Measurements from ENCODE around the gene CAMK1G.

CAMK1G gene

GRCh38 chr1:209570743-209571142 lies 12.8 kb upstream of the CAMK1G start:
- in situ Hi-C loops (cut with HindIII; ENCODE audit: low pct_unique_long_range_greater_than_20kb, low sequenced_read_pairs) = no loop called here
- TF ChIP-seq JUND (IDR thresholded peaks at IDR 0.05; ENCODE audit: low read depth) = no peak
- DNase-seq (ENCODE audit: low read depth in 1 of 2, low spot score in 1 of 2) = no peak

GRCh38 chr1:209576392-209577197 lies 6.9 kb upstream of the CAMK1G start:
- in situ Hi-C loops (cut with HindIII; ENCODE audit: low pct_unique_long_range_greater_than_20kb, low sequenced_read_pairs) = no loop called here
- peak; percentile 86 to 89 for DNase-seq (ENCODE audit: low read depth in 1 of 2, low spot score in 1 of 2)
- TF ChIP-seq JUND (IDR thresholded peaks at IDR 0.05; ENCODE audit: low read depth) = no peak

GRCh38 chr1:209577346-209577745 lies 6.2 kb upstream of the CAMK1G start:
- TF ChIP-seq JUND (IDR thresholded peaks at IDR 0.05; ENCODE audit: low read depth) = no peak
- no peak for DNase-seq (ENCODE audit: low read depth in 1 of 2, low spot score in 1 of 2)
- in situ Hi-C loops (cut with HindIII; ENCODE audit: low pct_unique_long_range_greater_than_20kb, low sequenced_read_pairs) = no loop called here

DNA sequence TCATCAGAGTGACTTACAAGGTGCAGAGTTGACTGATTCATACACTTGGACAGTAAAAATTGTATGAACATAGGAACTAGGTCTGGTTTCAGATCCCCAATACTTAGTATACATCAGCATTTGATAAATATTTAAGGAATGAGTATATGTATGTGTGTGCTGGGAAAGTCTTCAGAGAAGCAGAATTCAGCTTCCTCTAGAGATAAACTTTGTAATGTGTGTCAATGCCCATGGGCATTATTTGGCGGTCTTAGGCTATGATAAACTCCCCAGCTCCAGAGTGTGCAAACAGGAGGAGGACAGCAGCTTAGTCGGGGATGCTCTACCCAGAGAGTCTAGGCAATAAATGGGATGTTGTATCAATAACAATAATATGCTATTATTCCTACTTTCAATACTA lies 2.9 kb upstream of the CAMK1G start:
- no peak for DNase-seq (ENCODE audit: low read depth in 1 of 2, low spot score in 1 of 2)
- TF ChIP-seq JUND (IDR thresholded peaks at IDR 0.05; ENCODE audit: low read depth) = no peak
- in situ Hi-C loops (cut with HindIII; ENCODE audit: low pct_unique_long_range_greater_than_20kb, low sequenced_read_pairs) = no loop called here

GRCh38 chr1:209584231-209584672 lies 738 bp downstream of the CAMK1G start:
- in situ Hi-C loops (cut with HindIII; ENCODE audit: low pct_unique_long_range_greater_than_20kb, low sequenced_read_pairs) = no loop called here
- no peak for DNase-seq (ENCODE audit: low read depth in 1 of 2, low spot score in 1 of 2)

GRCh38 chr1:209585197-209585596 lies 1.7 kb downstream of the CAMK1G start:
- in situ Hi-C loops (cut with HindIII; ENCODE audit: low pct_unique_long_range_greater_than_20kb, low sequenced_read_pairs) = no loop called here
- no peak for TF ChIP-seq JUND (IDR thresholded peaks at IDR 0.05; ENCODE audit: low read depth)
- no peak for DNase-seq (ENCODE audit: low read depth in 1 of 2, low spot score in 1 of 2)

More at GRCh38 chr1:209584231-209584672, 738 bp downstream of the CAMK1G start:
- TF ChIP-seq JUND (IDR thresholded peaks at IDR 0.05; ENCODE audit: low read depth) = no peak

GRCh38 chr1:209585672-209586071 lies 2.2 kb downstream of the CAMK1G start:
- DNase-seq (ENCODE audit: low read depth in 1 of 2, low spot score in 1 of 2) = peak; percentile 44 to 49
- in situ Hi-C loops (cut with HindIII; ENCODE audit: low pct_unique_long_range_greater_than_20kb, low sequenced_read_pairs) = no loop called here
- no peak for TF ChIP-seq JUND (IDR thresholded peaks at IDR 0.05; ENCODE audit: low read depth)

DNA sequence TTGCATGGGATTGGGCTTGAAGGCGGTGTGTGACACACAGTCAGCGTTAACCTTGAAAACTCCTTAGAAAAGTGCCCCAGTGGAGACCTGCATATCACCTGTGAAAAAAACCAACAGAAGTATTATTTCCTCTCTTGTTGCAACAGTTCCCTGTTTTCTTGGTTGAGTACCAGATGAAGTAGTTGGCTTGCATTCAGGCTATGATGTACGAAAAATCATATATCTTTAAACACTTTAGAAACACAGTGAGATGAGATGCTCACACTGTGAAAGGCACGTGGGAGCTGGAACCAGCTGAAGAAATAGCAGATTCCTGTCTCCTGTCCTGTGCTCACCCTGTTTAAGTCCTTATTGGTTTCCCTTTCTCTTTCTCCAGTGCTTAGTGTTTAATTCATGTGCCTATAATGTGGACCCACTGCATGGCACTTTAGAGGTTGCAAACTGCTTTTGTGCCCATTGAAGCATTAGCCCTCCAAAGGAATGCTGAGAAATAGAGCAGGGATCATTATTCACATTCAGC lies 2.8 kb downstream of the CAMK1G start:
- DNase-seq (ENCODE audit: low read depth in 1 of 2, low spot score in 1 of 2) = no peak
- in situ Hi-C loops (cut with HindIII; ENCODE audit: low pct_unique_long_range_greater_than_20kb, low sequenced_read_pairs) = no loop called here
- no peak for TF ChIP-seq JUND (IDR thresholded peaks at IDR 0.05; ENCODE audit: low read depth)

- TF ChIP-seq JUND (IDR thresholded peaks at IDR 0.05; ENCODE audit: low read depth) = no peak
- peak in 1 of 2 experiments; percentile 33 for DNase-seq (ENCODE audit: low read depth in 1 of 2, low spot score in 1 of 2)
- in situ Hi-C loops (cut with HindIII; ENCODE audit: low pct_unique_long_range_greater_than_20kb, low sequenced_read_pairs) = no loop called here
These were observed 4.3 kb downstream of the CAMK1G start for GRCh38 chr1:209587789-209588188.

- TF ChIP-seq JUND (IDR thresholded peaks at IDR 0.05; ENCODE audit: low read depth) = no peak
- no peak for DNase-seq (ENCODE audit: low read depth in 1 of 2, low spot score in 1 of 2)
- in situ Hi-C loops (cut with HindIII; ENCODE audit: low pct_unique_long_range_greater_than_20kb, low sequenced_read_pairs) = no loop called here
These were observed 5.9 kb downstream of the CAMK1G start for GRCh38 chr1:209589440-209589839.

DNA sequence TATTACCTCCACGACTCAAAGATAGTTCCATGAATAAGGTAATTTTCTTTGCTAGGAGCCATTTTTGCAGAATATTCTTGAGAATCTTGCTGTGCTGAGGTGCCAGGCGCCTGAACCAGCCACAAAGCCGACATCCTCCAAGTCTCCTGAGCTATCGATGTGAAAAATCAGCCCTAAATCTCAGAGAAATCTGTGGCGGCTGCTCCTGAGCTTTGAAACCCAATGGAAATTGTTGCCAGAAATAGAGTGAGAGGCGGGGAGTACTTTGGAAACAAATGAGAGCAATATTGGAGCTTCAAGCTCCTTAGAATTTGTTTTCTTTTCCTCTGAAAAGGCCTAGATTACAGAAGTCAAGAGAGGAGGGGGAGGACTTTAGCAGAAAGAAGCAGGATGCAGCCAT lies 6.3 kb downstream of the CAMK1G start:
- TF ChIP-seq JUND (IDR thresholded peaks at IDR 0.05; ENCODE audit: low read depth) = no peak
- in situ Hi-C loops (cut with HindIII; ENCODE audit: low pct_unique_long_range_greater_than_20kb, low sequenced_read_pairs) = no loop called here
- no peak for DNase-seq (ENCODE audit: low read depth in 1 of 2, low spot score in 1 of 2)

- TF ChIP-seq JUND (IDR thresholded peaks at IDR 0.05; ENCODE audit: low read depth) = no peak
- peak in 1 of 2 experiments; percentile 60 for DNase-seq (ENCODE audit: low read depth in 1 of 2, low spot score in 1 of 2)
- in situ Hi-C loops (cut with HindIII; ENCODE audit: low pct_unique_long_range_greater_than_20kb, low sequenced_read_pairs) = no loop called here
These were observed 6.9 kb downstream of the CAMK1G start for GRCh38 chr1:209590405-209590804.

DNA sequence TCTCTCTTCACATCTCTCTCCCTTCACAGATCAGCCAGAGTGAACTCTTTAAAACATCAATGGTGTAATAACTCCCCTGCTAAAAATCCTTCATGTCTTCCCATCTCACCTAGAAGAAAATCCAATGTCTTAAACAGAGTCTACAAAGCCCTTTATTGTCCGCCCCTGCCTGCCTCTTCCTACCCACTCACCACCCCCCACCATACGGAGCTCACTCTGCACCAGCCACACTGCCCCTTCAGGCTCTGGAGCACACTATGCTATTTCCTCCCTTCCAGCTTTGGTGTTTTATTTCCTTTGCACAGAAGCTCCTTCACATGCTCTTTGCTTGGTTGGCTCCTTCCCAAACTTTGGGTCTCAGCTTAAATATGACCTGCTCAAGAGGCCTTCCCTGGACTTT lies 10.2 kb downstream of the CAMK1G start:
- in situ Hi-C loops (cut with HindIII; ENCODE audit: low pct_unique_long_range_greater_than_20kb, low sequenced_read_pairs) = no loop called here
- no peak for TF ChIP-seq JUND (IDR thresholded peaks at IDR 0.05; ENCODE audit: low read depth)
- no peak for DNase-seq (ENCODE audit: low read depth in 1 of 2, low spot score in 1 of 2)
